GM12873 (cell line): ENCODE results near the gene SIRT7.

ENCODE experiments used
- CTCF ChIP-seq: IDR thresholded peaks from 2 replicates; pipeline ENCODE4 v1.5.1; 2012; ENCODE audit warnings: low read depth, mild to moderate bottlenecking, moderate library complexity, low read length, control low read depth; ENCODE audit not compliant: insufficient read depth; ENCODE audit errors: missing control alignments

Gene SIRT7

GRCh38 chr17:81917565-81918332, at the start of gene SIRT7:
Gene SIRT7, minus strand, starts transcription at chr17:81918176. Its CDS starts 45 bp downstream, at chr17:81918131.
- no peak for TF ChIP-seq CTCF

GRCh38 chr17:81967244-81967532, 49.2 kb upstream of the SIRT7 start:
- no peak for TF ChIP-seq CTCF

GRCh38 chr17:81966343-81967243, 48.6 kb upstream of the SIRT7 start:
- no peak for TF ChIP-seq CTCF

GRCh38 chr17:81964081-81964849, 46.3 kb upstream of the SIRT7 start:
- no peak for TF ChIP-seq CTCF

GRCh38 chr17:81962499-81963441, 44.8 kb upstream of the SIRT7 start:
- no peak for TF ChIP-seq CTCF

- no peak for TF ChIP-seq CTCF
These were observed 43.8 kb upstream of the SIRT7 start for GRCh38 chr17:81961521-81962498.
